Tibial nerve (tissue), 4 donors: Measurements from ENCODE around the gene ERLEC1.

Experiments used
- CTCF ChIP-seq, 5 experiments: fragments of 200-600 bp in 3 of 5; fragments of 450-650 bp in 2 of 5; sonication (generic) in 3 of 5; IDR thresholded peaks; one replicate each; pipeline ENCODE4 v1.5.1; 2016 to 2019; ENCODE audit warnings: antibody characterized with exemption in 5 of 5, mild to moderate bottlenecking in 3 of 5, moderate library complexity in 2 of 5
- EP300 ChIP-seq, 2 donors: sonication (generic); formaldehyde crosslinking; IDR thresholded peaks; one replicate each; pipeline ENCODE4 v1.6.1; 2017; ENCODE audit warnings: antibody characterized with exemption in 2 of 2, mild to moderate bottlenecking in 1 of 2
- POLR2A ChIP-seq, 2 donors: fragments of 450-650 bp; IDR thresholded peaks; one replicate each; pipeline ENCODE4 v1.6.1; 2017; ENCODE audit warnings: antibody characterized with exemption in 2 of 2, mild to moderate bottlenecking in 2 of 2, moderate library complexity in 2 of 2

DNA sequence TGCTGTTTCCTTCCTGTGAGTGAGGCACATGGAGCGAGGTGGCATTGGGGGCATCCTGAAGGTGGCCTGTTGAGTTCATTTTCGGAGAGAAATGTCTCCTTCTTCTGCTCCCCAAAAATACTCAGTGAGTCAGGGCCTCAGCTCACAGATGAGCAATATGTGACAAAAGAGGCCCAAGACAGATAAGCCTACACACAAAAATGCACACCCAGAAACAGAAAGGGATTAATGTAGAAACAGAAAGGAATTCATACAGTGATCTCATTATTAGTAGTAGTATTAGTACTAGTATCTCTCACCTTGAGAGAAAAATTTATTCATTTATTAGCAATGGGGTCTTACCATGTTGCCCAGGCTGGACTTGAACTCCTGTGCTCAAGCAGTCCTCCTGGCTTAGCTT is 67.8 kb downstream of the ERLEC1 start:
- TF ChIP-seq CTCF (IDR thresholded peaks at IDR 0.05) = no peak
- TF ChIP-seq EP300 (IDR thresholded peaks at IDR 0.05) = no peak
- no peak for TF ChIP-seq POLR2A (IDR thresholded peaks at IDR 0.05)
